Spleen (tissue), 7 donors: ENCODE results near the gene MXD1.

Experiments
- CTCF ChIP-seq, 11 experiments: fragments of 200-600 bp in 7 of 11; fragments of 450-650 bp in 4 of 11; sonication (generic) in 4 of 11; IDR thresholded peaks in 8 of 11; conservative IDR thresholded peaks in 3 of 11; 1 replicate in 7 of 11; 2 replicates in 4 of 11; pipeline versions ENCODE4 v1.4.0 to v1.8.0; 2016 to 2021; ENCODE audit warnings: antibody characterized with exemption in 11 of 11, inconsistent platforms in 4 of 11, mild to moderate bottlenecking in 1 of 11
- POLR2A ChIP-seq, 3 donors: fragments of 450-650 bp; IDR thresholded peaks; one replicate each; pipeline ENCODE4 v1.5.1; 2017; ENCODE audit warnings: antibody characterized with exemption in 3 of 3, mild to moderate bottlenecking in 1 of 3
- POLR2AphosphoS5 ChIP-seq, 3 donors: sonication (generic); formaldehyde crosslinking; IDR thresholded peaks; one replicate each; pipeline ENCODE4 v1.5.1; 2017; ENCODE audit warnings: antibody characterized with exemption in 3 of 3
- donor health status: DM: no; HTN: no; CAD: no; lungs with moderate emphysema.
- donor health status: DM: no; HTN: no; CAD: no.
- donor health status: DM: no; HTN: no; CAD: no.

GRCh38 chr2:69954084-69954483 is 39.2 kb downstream of the MXD1 start:
- no peak for TF ChIP-seq POLR2AphosphoS5 (IDR thresholded peaks at IDR 0.05)
- no peak for TF ChIP-seq CTCF (IDR thresholded peaks at IDR 0.05 in 8 of 11, conservative IDR thresholded peaks at IDR 0.05 in 3 of 11)
- TF ChIP-seq POLR2A (IDR thresholded peaks at IDR 0.05): no peak
